ENCODE data around the gene PEAK1.

GRCh38 chr15:77285057-77285997 is 134.6 kb downstream of the PEAK1 start:
- TF ChIP-seq CTCF (IDR thresholded peaks at IDR 0.05), result no peak
- no peak for TF ChIP-seq POLR2AphosphoS5 (IDR thresholded peaks at IDR 0.05; ENCODE audit: insufficient read depth in 1 of 2, low read depth in 1 of 2)
- TF ChIP-seq POLR2A (IDR thresholded peaks at IDR 0.05), result no peak

Data from vagina (tissue), 2 donors.